Measurements from ENCODE around the gene CNTN5. TPM values are rescaled to one million over a fixed set of nuclear protein-coding genes. Genes with fewer than 3 reads are reported as not detected.

CNTN5 gene
- total RNA-seq, 1 experiment from 2014 or later: not detected

DNA sequence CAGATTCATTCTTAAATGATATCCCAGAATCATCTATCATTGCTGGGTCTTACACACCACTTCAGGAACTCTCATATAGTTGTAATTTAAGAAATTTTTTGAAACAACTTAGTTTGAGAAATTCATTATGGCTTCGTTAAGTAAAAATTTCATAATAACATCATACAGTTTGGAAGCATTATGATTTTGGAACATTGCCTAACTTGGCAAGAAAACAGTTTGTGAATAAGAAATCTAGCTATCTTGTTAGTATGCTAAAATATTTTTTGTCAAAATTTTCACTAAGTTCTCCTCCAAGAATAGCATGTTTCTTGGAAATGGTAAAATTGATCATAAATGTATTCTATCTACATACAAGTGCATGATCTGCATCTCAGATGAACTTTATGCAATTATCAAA lies 217.7 kb downstream of the CNTN5 start:
- H4K91ac ChIP-seq (ENCODE audit: insufficient read length, low read depth, low read length): no peak overlapping the region
- no peaks in the 10 kb centered on the region for H3K79me2 ChIP-seq (ENCODE audit: insufficient read depth, low read length)
- no peak overlapping the region for H2AK5ac ChIP-seq (ENCODE audit: insufficient read length, low read length)
- no peak overlapping the region for H3K27ac ChIP-seq (ENCODE audit: insufficient read length, low read depth, low read length)
- no peaks in the 10 kb centered on the region for H3K23me2 ChIP-seq (ENCODE audit: insufficient read length, low read depth, low read length, poor library complexity, severe bottlenecking)
- Mint-ChIP-seq H3K27me3 (ENCODE audit: low read depth) (no peaks in the 10 kb centered on the region), H3K9me3 (no peaks in the 10 kb centered on the region; a peak in 1 of 5 replicates), H3K4me3 (no peak overlapping the region), H3K27ac (no peak overlapping the region), H3K36me3 (ENCODE audit: insufficient read depth in 1 of 3, low read depth in 3 of 3) (peaks cover 0 to 3% (median 0%) of the 10 kb centered on the region in 3 experiments; a peak in 2 of 7 replicates), H3K4me1 (no peaks in the 10 kb centered on the region)
- H3K9me3 ChIP-seq (ENCODE audit: control insufficient read depth, low read depth, low read length): no peaks in the 10 kb centered on the region
- H4K8ac ChIP-seq (replicated peaks; ENCODE audit: insufficient read length, low read depth, low read length): no peak overlapping the region
- H4K20me1 ChIP-seq (ENCODE audit: control insufficient read depth, insufficient read depth, insufficient read length): no peaks in the 10 kb centered on the region
- no peaks in the 10 kb centered on the region for H3K79me1 ChIP-seq (ENCODE audit: insufficient read depth, low read depth, low read length, poor library complexity, severe bottlenecking)
- no peak for DNase-seq
- no peak overlapping the region for H2BK120ac ChIP-seq (ENCODE audit: low read depth, low read length, poor library complexity, severe bottlenecking)
- H3K4me2 ChIP-seq (ENCODE audit: insufficient read depth, insufficient read length, low read length): no peak overlapping the region
- H2BK12ac ChIP-seq (ENCODE audit: insufficient read length, low read depth, low read length): no peak overlapping the region
- no peak overlapping the region for H3K14ac ChIP-seq (ENCODE audit: insufficient read depth, low read length)
- no peaks in the 10 kb centered on the region for H3K27me3 ChIP-seq (ENCODE audit: insufficient read depth, low read length)
- no peak overlapping the region for H3K9ac ChIP-seq (ENCODE audit: extremely low read depth, insufficient read length, low read length)
- no peak overlapping the region for H2BK20ac ChIP-seq (ENCODE audit: low read depth, low read length, poor library complexity, severe bottlenecking)
- no peak overlapping the region for H3K18ac ChIP-seq (ENCODE audit: insufficient read length, low read depth, low read length)
- no peak overlapping the region for H3K23ac ChIP-seq (ENCODE audit: insufficient read length, low read depth, low read length)
- no peak overlapping the region for H3K56ac ChIP-seq (ENCODE audit: insufficient read length, low read depth, low read length)
- no peak overlapping the region for H2BK15ac ChIP-seq (ENCODE audit: low read depth, low read length)
- no peak overlapping the region for H4K5ac ChIP-seq (ENCODE audit: insufficient read length, low read depth, low read length)
- H3T11ph ChIP-seq (ENCODE audit: low read length): no peak overlapping the region
- no peak overlapping the region for H2AFZ ChIP-seq (ENCODE audit: low read length)
- WGBS (ENCODE audit: extremely low coverage, insufficient read length, low lambda C conversion rate): no CpG with 5 or more reads among the region's 1 CpG
- no peak overlapping the region for H2BK5ac ChIP-seq (ENCODE audit: insufficient read length, low read length)
- TF ChIP-seq, protein P1, sequence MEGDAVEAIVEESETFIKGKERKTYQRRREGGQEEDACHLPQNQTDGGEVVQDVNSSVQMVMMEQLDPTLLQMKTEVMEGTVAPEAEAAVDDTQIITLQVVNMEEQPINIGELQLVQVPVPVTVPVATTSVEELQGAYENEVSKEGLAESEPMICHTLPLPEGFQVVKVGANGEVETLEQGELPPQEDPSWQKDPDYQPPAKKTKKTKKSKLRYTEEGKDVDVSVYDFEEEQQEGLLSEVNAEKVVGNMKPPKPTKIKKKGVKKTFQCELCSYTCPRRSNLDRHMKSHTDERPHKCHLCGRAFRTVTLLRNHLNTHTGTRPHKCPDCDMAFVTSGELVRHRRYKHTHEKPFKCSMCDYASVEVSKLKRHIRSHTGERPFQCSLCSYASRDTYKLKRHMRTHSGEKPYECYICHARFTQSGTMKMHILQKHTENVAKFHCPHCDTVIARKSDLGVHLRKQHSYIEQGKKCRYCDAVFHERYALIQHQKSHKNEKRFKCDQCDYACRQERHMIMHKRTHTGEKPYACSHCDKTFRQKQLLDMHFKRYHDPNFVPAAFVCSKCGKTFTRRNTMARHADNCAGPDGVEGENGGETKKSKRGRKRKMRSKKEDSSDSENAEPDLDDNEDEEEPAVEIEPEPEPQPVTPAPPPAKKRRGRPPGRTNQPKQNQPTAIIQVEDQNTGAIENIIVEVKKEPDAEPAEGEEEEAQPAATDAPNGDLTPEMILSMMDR (conservative IDR thresholded peaks at IDR 0.05): no peak
- H3K4me1 ChIP-seq (ENCODE audit: insufficient read depth, low read length): no peaks in the 10 kb centered on the region
- no peak overlapping the region for H3K4ac ChIP-seq (ENCODE audit: low read depth, low read length)
